Mesenchymal stem cell (in vitro differentiated cells and primary cell): ENCODE measurements around the gene RALGPS1.

Experiments
- DNase-seq: peaks from one replicate; pipeline ENCODE4 v3.0.0-alpha.2; 2013
- H2AFZ ChIP-seq: one replicate; pipeline ENCODE4 v1.6.1; 2013; ENCODE audit warnings: low read depth, mild to moderate bottlenecking, control low read depth, inconsistent platforms, low read length, moderate library complexity
- H2AK5ac ChIP-seq: 2 replicates; pipeline ENCODE4 v1.6.1; 2013; ENCODE audit warnings: low read length, moderate library complexity, mild to moderate bottlenecking, inconsistent platforms; ENCODE audit not compliant: severe bottlenecking
- H2BK120ac ChIP-seq: one replicate; pipeline ENCODE4 v1.6.1; 2013; ENCODE audit warnings: low read depth, mild to moderate bottlenecking, inconsistent platforms, low read length, moderate library complexity
- H2BK12ac ChIP-seq, 2 experiments: one replicate each; pipeline ENCODE4 v1.6.1; 2013; ENCODE audit warnings: inconsistent platforms in 2 of 2, low read length in 2 of 2, mild to moderate bottlenecking in 2 of 2, moderate library complexity in 2 of 2, control low read depth in 1 of 2
- H2BK15ac ChIP-seq: one replicate; pipeline ENCODE4 v1.6.1; 2013; ENCODE audit warnings: mild to moderate bottlenecking, low read depth, inconsistent platforms; ENCODE audit not compliant: poor library complexity, severe bottlenecking
- H2BK5ac ChIP-seq: 2 replicates; pipeline ENCODE4 v1.6.1; 2013; ENCODE audit warnings: low read depth, mild to moderate bottlenecking, low read length, control low read depth, inconsistent platforms; ENCODE audit not compliant: poor library complexity, severe bottlenecking
- H3K14ac ChIP-seq, 2 experiments: one replicate each; pipeline ENCODE4 v1.6.1; 2013; ENCODE audit warnings: inconsistent platforms in 2 of 2, low read length in 2 of 2, control low read depth in 1 of 2, mild to moderate bottlenecking in 1 of 2, moderate library complexity in 1 of 2
- H3K18ac ChIP-seq, 2 experiments: one replicate each; pipeline ENCODE4 v1.6.1; 2013; ENCODE audit warnings: inconsistent platforms in 2 of 2, low read length in 2 of 2, control low read depth in 1 of 2, low read depth in 1 of 2, mild to moderate bottlenecking in 1 of 2
- H3K23ac ChIP-seq, 2 experiments: one replicate each; pipeline ENCODE4 v1.6.1; 2013; ENCODE audit warnings: inconsistent platforms in 2 of 2, low read length in 2 of 2, mild to moderate bottlenecking in 2 of 2, moderate library complexity in 2 of 2, control low read depth in 1 of 2
- H3K27ac ChIP-seq: 2 replicates; pipeline ENCODE4 v1.5.1; 2013; ENCODE audit warnings: mild to moderate bottlenecking, moderate library complexity, low read length, control low read depth, inconsistent platforms; ENCODE audit not compliant: poor library complexity, severe bottlenecking
- H3K27me3 ChIP-seq, 2 experiments: 2 replicates each; pipeline versions ENCODE4 v1.6.1 to v1.7.0; 2013; ENCODE audit warnings: low read length in 2 of 2, mild to moderate bottlenecking in 2 of 2, moderate library complexity in 2 of 2, control low read depth in 1 of 2, inconsistent platforms in 1 of 2; ENCODE audit not compliant: control insufficient read depth in 1 of 2, insufficient read depth in 1 of 2
- H3K36me3 ChIP-seq, 2 experiments: 2 replicates each; pipeline versions ENCODE4 v1.6.1 to v1.7.0; 2013; ENCODE audit warnings: low read length in 2 of 2, control low read depth in 1 of 2, inconsistent platforms in 1 of 2, low read depth in 1 of 2, mild to moderate bottlenecking in 1 of 2; ENCODE audit not compliant: insufficient read depth in 2 of 2, control insufficient read depth in 1 of 2
- H3K4ac ChIP-seq, 2 experiments: one replicate each; pipeline ENCODE4 v1.6.1; 2013; ENCODE audit warnings: inconsistent platforms in 2 of 2, low read length in 2 of 2, mild to moderate bottlenecking in 2 of 2, moderate library complexity in 2 of 2, control low read depth in 1 of 2, low read depth in 1 of 2
- H3K4me1 ChIP-seq: 2 replicates; pipeline ENCODE4 v1.6.1; 2013; ENCODE audit warnings: low read depth, low read length, control low read depth; ENCODE audit not compliant: control insufficient read depth, insufficient read depth
- H3K4me2 ChIP-seq: 2 replicates; pipeline ENCODE4 v1.6.1; 2013; ENCODE audit warnings: low read length, mild to moderate bottlenecking, inconsistent platforms; ENCODE audit not compliant: poor library complexity, severe bottlenecking
- H3K4me3 ChIP-seq, 2 experiments: 2 replicates each; pipeline versions ENCODE4 v1.5.1 to v1.7.0; 2013; ENCODE audit warnings: low read length in 2 of 2, mild to moderate bottlenecking in 2 of 2, control low read depth in 1 of 2, low read depth in 1 of 2; ENCODE audit not compliant: insufficient read depth in 1 of 2
- H3K79me1 ChIP-seq: replicated peaks from 2 replicates; pipeline ENCODE4 v1.6.1; 2013; ENCODE audit warnings: mild to moderate bottlenecking, control low read depth, low read length, inconsistent platforms; ENCODE audit not compliant: poor library complexity, severe bottlenecking
- H3K9ac ChIP-seq: 2 replicates; pipeline ENCODE4 v1.7.0; 2013; ENCODE audit warnings: mild to moderate bottlenecking, low read length, moderate library complexity
- H3K9me3 ChIP-seq: 2 replicates; pipeline ENCODE4 v1.7.0; 2013; ENCODE audit warnings: mild to moderate bottlenecking, low read length; ENCODE audit not compliant: control insufficient read depth
- H4K8ac ChIP-seq: one replicate; pipeline ENCODE4 v1.6.1; 2013; ENCODE audit warnings: inconsistent platforms, mild to moderate bottlenecking, low read length, moderate library complexity
- H4K91ac ChIP-seq: one replicate; pipeline ENCODE4 v1.6.1; 2013; ENCODE audit warnings: mild to moderate bottlenecking, low read length, inconsistent platforms
- WGBS: methylation state at CpG from one replicate; pipeline ENCODE4 v1.1.7; 2013; ENCODE audit warnings: mixed read lengths; 5-methylcytosine and 5-hydroxymethylcytosine counted together

RALGPS1 gene

DNA sequence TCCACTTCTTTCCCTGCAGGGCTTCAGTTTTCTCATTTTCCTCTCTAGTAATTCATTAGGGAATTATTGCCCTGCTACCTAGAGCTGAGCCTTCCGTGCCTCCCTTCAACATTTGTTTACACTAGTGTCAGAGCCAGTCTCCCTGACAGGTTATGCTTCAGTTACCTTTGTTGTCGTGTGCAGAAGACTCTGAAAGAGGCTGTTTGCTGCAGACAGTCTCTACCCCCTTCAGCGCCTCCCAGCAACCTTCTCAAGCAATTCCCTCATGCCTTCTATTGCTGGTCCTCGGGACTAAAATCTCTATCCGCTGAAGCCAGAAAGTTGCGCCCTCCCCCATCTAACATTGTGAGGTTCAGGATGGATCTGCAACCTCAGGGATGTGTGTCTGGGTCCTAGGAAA is 12.8 kb downstream of the RALGPS1 start:
- H3K18ac ChIP-seq, result no peak overlapping the region
- H3K9me3 ChIP-seq, result no peaks in the 10 kb centered on the region
- peaks cover 54 to 59% of the 10 kb centered on the region in 2 experiments for H3K27me3 ChIP-seq
- H3K4ac ChIP-seq, result no peak overlapping the region
- no peak overlapping the region for H2AFZ ChIP-seq
- H2BK120ac ChIP-seq, result no peak overlapping the region
- DNase-seq, result no peak
- H3K4me1 ChIP-seq, result peaks cover 2% of the 10 kb centered on the region
- WGBS, result 71% methylated on average over 6 of the region's 6 CpGs
- H4K91ac ChIP-seq, result no peak overlapping the region
- no peak overlapping the region for H2BK12ac ChIP-seq
- no peak overlapping the region for H3K23ac ChIP-seq
- no peak overlapping the region for H2BK15ac ChIP-seq
- H3K4me3 ChIP-seq, result no peak overlapping the region
- H3K9ac ChIP-seq, result no peak overlapping the region
- no peak overlapping the region for H4K8ac ChIP-seq
- no peak overlapping the region for H3K4me2 ChIP-seq
- H3K36me3 ChIP-seq, result no peaks in the 10 kb centered on the region
- peaks cover 2% of the 10 kb centered on the region for H3K79me1 ChIP-seq
- H2AK5ac ChIP-seq, result no peak overlapping the region
- H3K27ac ChIP-seq, result no peak overlapping the region
- H2BK5ac ChIP-seq, result no peak overlapping the region
- no peak overlapping the region for H3K14ac ChIP-seq

DNA sequence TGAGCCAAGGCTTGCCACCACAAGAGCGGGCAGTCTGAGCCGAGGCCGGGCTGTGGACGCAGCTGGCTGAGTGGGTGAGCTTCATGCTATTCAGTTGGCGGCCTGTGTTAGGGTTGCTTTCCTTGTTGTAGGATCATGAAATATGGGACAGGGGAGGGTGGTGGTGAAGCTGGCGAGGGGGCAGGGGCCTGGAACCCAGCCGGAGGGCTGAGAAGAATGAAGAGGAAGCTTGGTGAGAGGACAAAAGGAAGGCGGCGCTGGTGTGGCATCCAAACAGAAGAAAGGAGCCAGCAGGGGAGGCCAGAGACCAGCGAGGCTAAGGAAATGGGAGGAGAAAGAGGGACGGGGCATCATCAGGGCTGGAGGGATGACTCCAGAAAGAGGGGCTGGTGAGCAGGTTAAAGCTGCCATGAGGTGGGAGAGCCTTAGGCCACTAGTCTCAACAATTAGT is 18.3 kb downstream of the RALGPS1 start:
- Histone ChIP-seq H2BK120ac (no peak overlapping the region), H3K23ac (no peak overlapping the region), H2BK12ac (no peak overlapping the region), H3K27me3 (peaks cover 33 to 51% of the 10 kb centered on the region in 2 experiments), H3K27ac (no peak overlapping the region), H2BK5ac (no peak overlapping the region), H4K8ac (no peak overlapping the region), H4K91ac (no peak overlapping the region), H2BK15ac (no peak overlapping the region), H3K36me3 (no peaks in the 10 kb centered on the region), H3K14ac (no peak overlapping the region), H3K9me3 (peaks cover 4% of the 10 kb centered on the region), H3K4me2 (no peak overlapping the region), H3K4me3 (no peak overlapping the region), H3K4ac (no peak overlapping the region), H3K79me1 (no peaks in the 10 kb centered on the region), H3K9ac (no peak overlapping the region), H3K4me1 (no peaks in the 10 kb centered on the region), H2AK5ac (no peak overlapping the region), H3K18ac (no peak overlapping the region), H2AFZ (no peak overlapping the region)
- no peak for DNase-seq
- 71% methylated on average over 11 of the region's 11 CpGs for WGBS

GRCh38 chr9:126933334-126933980 is 18.9 kb downstream of the RALGPS1 start:
- no peak overlapping the region for H3K14ac ChIP-seq
- H2BK15ac ChIP-seq, result no peak overlapping the region
- peaks cover 4% of the 10 kb centered on the region for H3K9me3 ChIP-seq
- 94% methylated on average over 10 of the region's 11 CpGs for WGBS
- H2BK5ac ChIP-seq, result no peak overlapping the region
- H3K27ac ChIP-seq, result no peak overlapping the region
- H3K4me3 ChIP-seq, result no peak overlapping the region
- no peak for DNase-seq
- H3K9ac ChIP-seq, result no peak overlapping the region
- no peak overlapping the region for H2AFZ ChIP-seq
- H3K4ac ChIP-seq, result no peak overlapping the region
- no peak overlapping the region for H3K4me2 ChIP-seq
- H3K36me3 ChIP-seq, result no peaks in the 10 kb centered on the region
- H4K91ac ChIP-seq, result no peak overlapping the region
- H3K4me1 ChIP-seq, result no peaks in the 10 kb centered on the region
- no peak overlapping the region for H2AK5ac ChIP-seq
- H3K18ac ChIP-seq, result no peak overlapping the region
- H3K79me1 ChIP-seq, result no peaks in the 10 kb centered on the region
- no peak overlapping the region for H3K23ac ChIP-seq
- H2BK120ac ChIP-seq, result no peak overlapping the region
- no peak overlapping the region for H4K8ac ChIP-seq
- no peak overlapping the region for H2BK12ac ChIP-seq
- H3K27me3 ChIP-seq, result peaks cover 31 to 48% of the 10 kb centered on the region in 2 experiments

DNA sequence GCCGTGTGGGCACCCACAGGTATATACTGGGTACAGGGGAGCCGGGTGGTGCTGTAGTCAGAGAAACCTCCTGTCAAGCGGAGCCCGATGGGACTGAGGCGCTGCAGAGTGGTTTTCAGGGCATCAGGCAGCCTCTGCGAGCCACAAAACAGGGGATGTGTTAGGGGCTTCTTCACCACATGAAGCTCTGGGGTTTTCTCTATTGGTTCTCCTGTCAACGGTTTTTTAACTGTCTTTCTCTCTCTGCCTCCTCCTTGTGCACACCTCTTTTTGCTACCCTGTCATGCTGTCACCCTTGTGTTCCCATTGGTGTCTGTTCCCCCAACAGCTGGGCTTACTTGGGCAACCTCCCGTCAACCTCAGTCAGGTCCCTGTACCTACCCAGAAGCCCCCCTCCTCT is 19.9 kb downstream of the RALGPS1 start:
- 87% methylated on average over 8 of the region's 8 CpGs for WGBS
- no peak for DNase-seq
- no peak overlapping the region for H3K18ac ChIP-seq
- no peak overlapping the region for H3K14ac ChIP-seq
- peaks cover 4% of the 10 kb centered on the region for H3K9me3 ChIP-seq
- no peak overlapping the region for H2BK12ac ChIP-seq
- no peak overlapping the region for H4K8ac ChIP-seq
- H3K79me1 ChIP-seq, result no peaks in the 10 kb centered on the region
- H3K27ac ChIP-seq, result no peak overlapping the region
- H3K4me2 ChIP-seq, result no peak overlapping the region
- H4K91ac ChIP-seq, result no peak overlapping the region
- H3K27me3 ChIP-seq, result peaks cover 37 to 50% of the 10 kb centered on the region in 2 experiments
- no peak overlapping the region for H3K23ac ChIP-seq
- no peak overlapping the region for H2BK120ac ChIP-seq
- H3K36me3 ChIP-seq, result no peaks in the 10 kb centered on the region
- no peak overlapping the region for H3K4ac ChIP-seq
- H2AFZ ChIP-seq, result no peak overlapping the region
- H3K9ac ChIP-seq, result no peak overlapping the region
- H2BK5ac ChIP-seq, result no peak overlapping the region
- H3K4me3 ChIP-seq, result no peak overlapping the region
- H2AK5ac ChIP-seq, result no peak overlapping the region
- H3K4me1 ChIP-seq, result no peaks in the 10 kb centered on the region
- H2BK15ac ChIP-seq, result no peak overlapping the region
